GM12878 (cell line): Measurements from ENCODE around the gene CDH4. TPM values are rescaled to one million over a fixed set of nuclear protein-coding genes. Genes with fewer than 3 reads are reported as not detected.

Experiments used
- ATAC-seq: fragments of 200-7000 bp; cut with Tn5 transposase; 3 replicates; pipeline ENCODE4 v1.9.1; 2020; ENCODE audit warnings: mild to moderate bottlenecking, moderate library complexity
- BruUV-seq: library from RNA; stranded (reverse); fragments of 400-500 nt; replicated peaks from 2 replicates; lab custom pipeline; 2021; lab: Mats Ljungman, UMichigan
- CTCF ChIA-PET: fragments of 300-600 bp; sonication (Branson Sonifier 250); formaldehyde crosslinking; extraction: SDS; loops from one replicate; lab custom pipeline; 2021; ENCODE audit warnings: inconsistent platforms; lab: Yijun Ruan, JAX
- POLR2A ChIA-PET: fragments of 350-600 bp; formaldehyde crosslinking; extraction: SDS; loops from one replicate; lab custom pipeline; 2021; ENCODE audit warnings: inconsistent platforms; lab: Charles Lee
- RAD21 ChIA-PET: fragments of 300-600 bp; sonication (Branson Sonifier 250); formaldehyde crosslinking; loops from one replicate; lab custom pipeline; 2023; ENCODE audit warnings: antibody characterized with exemption; ENCODE audit not compliant: unreplicated experiment; lab: Charles Lee
- SMC1A ChIA-PET: fragments of 300-600 bp; sonication (Branson Sonifier 250); formaldehyde crosslinking; loops from one replicate; lab custom pipeline; 2023; ENCODE audit not compliant: unreplicated experiment, uncharacterized antibody; lab: Charles Lee
- DNase-seq: peaks from one replicate; pipeline ENCODE4 v3.0.0-alpha.2; 2011; ENCODE audit warnings: low read depth, low spot score
- FAIRE-seq: peaks from 3 replicates; lab custom pipeline; 2011; peaks lifted over from hg19 to GRCh38; lab: Jason Lieb, UNC
- H2AFZ ChIP-seq: 2 replicates; pipeline ENCODE4 v1.6.0; 2011; ENCODE audit warnings: low read depth, low read length, control low read depth; ENCODE audit not compliant: control insufficient read depth
- H3K27ac ChIP-seq: 2 replicates; pipeline ENCODE4 v1.5.1; 2011; ENCODE audit warnings: control low read depth; ENCODE audit not compliant: control insufficient read depth, insufficient read depth
- H3K27me3 ChIP-seq, 2 experiments: replicated peaks in 1 of 2; 2 replicates each; pipeline versions ENCODE4 v1.6.0 to v1.6.1; 2011; ENCODE audit warnings: low read length in 1 of 2; ENCODE audit not compliant: control insufficient read depth in 2 of 2, insufficient read depth in 2 of 2
- H3K36me3 ChIP-seq, 2 experiments: 2 replicates each; pipeline ENCODE4 v1.5.1; 2011; ENCODE audit warnings: low read length in 1 of 2; ENCODE audit not compliant: control insufficient read depth in 2 of 2, insufficient read depth in 2 of 2
- H3K4me1 ChIP-seq: 2 replicates; pipeline ENCODE4 v1.6.1; 2011; ENCODE audit warnings: mild to moderate bottlenecking, low read length, moderate library complexity, mixed read lengths; ENCODE audit not compliant: control insufficient read depth, insufficient read depth
- H3K4me2 ChIP-seq: 2 replicates; pipeline ENCODE4 v1.6.0; 2011; ENCODE audit warnings: control low read depth; ENCODE audit not compliant: control insufficient read depth, insufficient read depth
- H3K4me3 ChIP-seq: fragments of 200-600 bp; sonication (generic); 2 replicates; pipeline ENCODE4 v1.5.1; 2016
- H3K79me2 ChIP-seq: 2 replicates; pipeline ENCODE4 v1.6.0; 2011; ENCODE audit warnings: low read length; ENCODE audit not compliant: control insufficient read depth, insufficient read depth
- H3K9ac ChIP-seq: 2 replicates; pipeline ENCODE4 v1.8.0; 2011; ENCODE audit warnings: low read length, control low read depth, mixed read lengths; ENCODE audit not compliant: control insufficient read depth, insufficient read depth
- H3K9me3 ChIP-seq: replicated peaks from 3 replicates; pipeline ENCODE4 v1.5.1; 2011; ENCODE audit warnings: mild to moderate bottlenecking, low read length; ENCODE audit not compliant: control insufficient read depth, insufficient read depth
- H4K20me1 ChIP-seq: 2 replicates; pipeline ENCODE4 v1.6.0; 2011; ENCODE audit not compliant: control insufficient read depth, insufficient read depth
- BCL11A ChIP-seq: IDR thresholded peaks from 2 replicates; pipeline ENCODE4 v1.6.1; 2011; ENCODE audit warnings: low read depth, low read length
- BHLHE40 ChIP-seq, 2 experiments: fragments of 450-650 bp in 1 of 2; IDR thresholded peaks; 2 replicates each; pipeline ENCODE4 v1.6.1; 2011 to 2017; ENCODE audit warnings: low read depth in 2 of 2, borderline replicate concordance in 1 of 2, improper control_type of control experiment in 1 of 2, low read length in 1 of 2, mild to moderate bottlenecking in 1 of 2
- CTCF ChIP-seq, 3 experiments: IDR thresholded peaks in 2 of 3; conservative IDR thresholded peaks in 1 of 3; 2 replicates each; pipeline ENCODE4 v1.5.1; 2011; ENCODE audit warnings: low read depth in 3 of 3, low read length in 3 of 3, mild to moderate bottlenecking in 3 of 3, control low read depth in 2 of 3, moderate library complexity in 2 of 3, inconsistent platforms in 1 of 3, mixed read lengths in 1 of 3; ENCODE audit not compliant: control insufficient read depth in 2 of 3, insufficient read depth in 1 of 3; ENCODE audit errors: extremely low read depth in 1 of 3
- EGR1 ChIP-seq, 2 experiments: IDR thresholded peaks; 1 replicate in 1 of 2; 2 replicates in 1 of 2; pipeline ENCODE4 v1.6.1; 2011 to 2012; ENCODE audit warnings: low read depth in 2 of 2, low read length in 2 of 2, borderline replicate concordance in 1 of 2, mild to moderate bottlenecking in 1 of 2, moderate library complexity in 1 of 2
- EZH2 ChIP-seq: IDR thresholded peaks from 2 replicates; pipeline ENCODE4 v1.6.1; 2012; ENCODE audit warnings: low read depth, mild to moderate bottlenecking, control low read depth, inconsistent platforms, low read length, borderline replicate concordance; ENCODE audit not compliant: control insufficient read depth
- FOXK2 ChIP-seq: fragments of 450-650 bp; IDR thresholded peaks from 2 replicates; pipeline ENCODE4 v1.6.1; 2017; ENCODE audit warnings: mild to moderate bottlenecking, moderate library complexity
- FOXM1 ChIP-seq: IDR thresholded peaks from 2 replicates; pipeline ENCODE4 v1.6.1; 2012; ENCODE audit warnings: low read depth, mild to moderate bottlenecking, inconsistent platforms, low read length, moderate library complexity
- HDAC2 ChIP-seq: fragments of 200-600 bp; sonication (generic); IDR thresholded peaks from 2 replicates; pipeline ENCODE4 v1.6.1; 2017
- MTA2 ChIP-seq: fragments of 450-650 bp; IDR thresholded peaks from 2 replicates; pipeline ENCODE4 v1.6.1; 2016; ENCODE audit warnings: low read depth, mild to moderate bottlenecking, moderate library complexity
- MTA3 ChIP-seq: IDR thresholded peaks from 2 replicates; pipeline ENCODE4 v1.6.1; 2012; ENCODE audit warnings: low read length, inconsistent platforms, borderline replicate concordance
- NFYB ChIP-seq: IDR thresholded peaks from 2 replicates; pipeline ENCODE4 v1.6.1; 2011; ENCODE audit warnings: low read depth, mild to moderate bottlenecking, low read length, improper control_type of control experiment, moderate library complexity; ENCODE audit not compliant: insufficient read depth
- NR2C2 ChIP-seq: IDR thresholded peaks from 2 replicates; pipeline ENCODE4 v1.6.1; 2011; ENCODE audit warnings: borderline replicate concordance, low read depth; ENCODE audit not compliant: control insufficient read depth, insufficient read length
- RBBP5 ChIP-seq: fragments of 200-600 bp; sonication (generic); conservative IDR thresholded peaks from 2 replicates; pipeline ENCODE4 v1.6.1; 2016
- RCOR1 ChIP-seq: conservative IDR thresholded peaks from 2 replicates; pipeline ENCODE4 v1.6.1; 2012; ENCODE audit warnings: low read depth, low read length, improper control_type of control experiment
- SUZ12 ChIP-seq: fragments of 200-600 bp; sonication (generic); IDR thresholded peaks from one replicate; pipeline ENCODE4 v1.6.1; 2018; ENCODE audit warnings: antibody characterized with exemption, mild to moderate bottlenecking; ENCODE audit not compliant: unreplicated experiment
- YBX1 ChIP-seq: fragments of 450-650 bp; IDR thresholded peaks from 2 replicates; pipeline ENCODE4 v1.6.1; 2016; ENCODE audit warnings: antibody characterized with exemption
- ZZZ3 ChIP-seq: IDR thresholded peaks from 2 replicates; pipeline ENCODE4 v1.6.1; 2011; ENCODE audit warnings: low read depth; ENCODE audit not compliant: control insufficient read depth, insufficient read length
- WGBS: methylation state at CpG from one replicate; pipeline ENCODE4 v1.1.6; 2016; ENCODE audit warnings: low lambda C conversion rate; ENCODE audit not compliant: insufficient replicate concordance, insufficient coverage; ENCODE audit errors: missing lambda C conversion rate; 5-methylcytosine and 5-hydroxymethylcytosine counted together
- in situ Hi-C: fragments of 300-500 bp; cut with MboI; formaldehyde crosslinking; loops from 9 replicates; pipeline ENCODE4 v1.14.3; 2018; ENCODE audit warnings: mixed read lengths
- intact Hi-C: fragments of 100-400 bp; cut with micrococcal nuclease; formaldehyde crosslinking; loops from one replicate; pipeline ENCODE4 v1.14.2; 2022; ENCODE audit not compliant: unreplicated experiment
- polyA plus RNA-seq, 11 experiments: library from polyadenylated mRNA; depleted of rRNA in 4 of 11; unstranded in 6 of 11; stranded (reverse) in 5 of 11; fragments of >200 nt; fragmentation: Nextera tagmentation in 4 of 11; fragmentation: Illumina TruSeq in 1 of 11; extraction: Ambion mirVana in 4 of 11; extraction: Trizol in 1 of 11; gene quantifications; 1 replicate in 1 of 11; 2 replicates in 10 of 11; pipeline versions ENCODE4 v1.2.1 to v1.2.3, GENCODE V29; 2011 to 2016; ENCODE audit warnings: inconsistent platforms in 2 of 11, missing spikeins in 2 of 11, low read depth in 1 of 11
- total RNA-seq, 4 experiments: library from RNA; depleted of rRNA in 3 of 4; stranded (reverse); fragments of >200 nt in 3 of 4; fragmentation: Illumina TruSeq in 1 of 4; extraction: Trizol in 1 of 4; gene quantifications; 2 replicates each; pipeline versions ENCODE4 v1.2.1 to v1.2.3, GENCODE V29; 2013 to 2021

Gene CDH4
- total and polyA plus RNA-seq, 10 of the 15 experiments (the other 5 are each of a cell fraction or from before 2014, with no cell fraction given), result not detected

GRCh38 chr20:61543931-61544745 lies 292.1 kb downstream of the CDH4 start:
- no peaks in the 10 kb centered on the region; a peak in 1 of 4 replicates for H3K27me3 ChIP-seq
- TF ChIP-seq ZZZ3, result no peak
- no peak for TF ChIP-seq MTA2
- TF ChIP-seq SUZ12, result no peak
- no peak for TF ChIP-seq EGR1 (IDR thresholded peaks at IDR 0.05; ENCODE audit: borderline replicate concordance in 1 of 2, low read depth in 2 of 2, low read length in 2 of 2)
- TF ChIP-seq CTCF (IDR thresholded peaks at IDR 0.05 in 2 of 3, conservative IDR thresholded peaks at IDR 0.05 in 1 of 3; ENCODE audit: control insufficient read depth in 2 of 3, extremely low read depth in 1 of 3, insufficient read depth in 1 of 3, low read depth in 3 of 3, low read length in 3 of 3), result no peak
- TF ChIP-seq FOXM1, result no peak
- TF ChIP-seq YBX1, result no peak
- TF ChIP-seq MTA3, result no peak
- TF ChIP-seq NR2C2, result no peak
- no peak for TF ChIP-seq RBBP5
- TF ChIP-seq NFYB, result no peak
- no peak for TF ChIP-seq HDAC2
- no peak for TF ChIP-seq FOXK2
- no peak for TF ChIP-seq EZH2
- no peak for TF ChIP-seq BHLHE40 (IDR thresholded peaks at IDR 0.05; ENCODE audit: borderline replicate concordance in 1 of 2, low read depth in 2 of 2, low read length in 1 of 2)
- TF ChIP-seq RCOR1, result no peak
- TF ChIP-seq BCL11A, result no peak
- no peaks in the 10 kb centered on the region for H3K36me3 ChIP-seq
- H3K4me2 ChIP-seq, result no peak overlapping the region
- POLR2A ChIA-PET, result no interaction called here
- WGBS, result 50% methylated on average over 33 of the region's 34 CpGs
- FAIRE-seq (no peak), ATAC-seq (no peak), DNase-seq (no peak)
- no peaks in the 10 kb centered on the region for H3K4me1 ChIP-seq
- in situ Hi-C loops, result no loop called here
- no peak overlapping the region for H3K27ac ChIP-seq
- BruUV-seq, result no TSS peak
- CTCF ChIA-PET, result no interaction called here
- intact Hi-C loops, result no loop called here
- no peaks in the 10 kb centered on the region for H4K20me1 ChIP-seq
- H3K9ac ChIP-seq, result no peak overlapping the region
- H3K9me3 ChIP-seq, result no peaks in the 10 kb centered on the region; the same call in 2 of the 3 replicates
- H2AFZ ChIP-seq, result no peak overlapping the region
- H3K79me2 ChIP-seq, result no peaks in the 10 kb centered on the region
- SMC1A ChIA-PET, result no interaction called here
- RAD21 ChIA-PET, result no interaction called here
- H3K4me3 ChIP-seq, result no peak overlapping the region
